Stimulated activated CD8-positive, alpha-beta memory T cell treated with anti-CD3 and anti-CD28 coated beads, Interleukin-15, amount 100 ng/mL, for 1 hour (primary cell): ENCODE measurements around the gene STXBP3.
"Not testable (repeated sequence)": the region's sequence is repeated elsewhere in the genome, so short reads cannot be mapped to it uniquely, and the experiment has no call there.

Source experiments
- DNase-seq: peaks from one replicate; pipeline ENCODE4 v3.0.0-alpha.2; 2020; ENCODE audit warnings: low read depth

The STXBP3 gene

GRCh38 chr1:108728327-108728923 is 18.0 kb upstream of the STXBP3 start:
- no peak for DNase-seq

- no peak for DNase-seq
Measured at GRCh38 chr1:108729481-108729880, 17.0 kb upstream of the STXBP3 start.

- DNase-seq = no peak
Measured at GRCh38 chr1:108732398-108732797, 14.1 kb upstream of the STXBP3 start.

GRCh38 chr1:108734171-108734865 is 12.2 kb upstream of the STXBP3 start:
- no peak for DNase-seq

- no peak for DNase-seq
Measured at GRCh38 chr1:108742253-108742652, 4.2 kb upstream of the STXBP3 start.

- no peak for DNase-seq
Measured at GRCh38 chr1:108745980-108746381, 493 bp upstream of the STXBP3 start.

- no peak for DNase-seq
Measured at GRCh38 chr1:108747171-108747850, 837 bp downstream of the STXBP3 start.

- DNase-seq = no peak
Measured at GRCh38 chr1:108747898-108748297, 1.4 kb downstream of the STXBP3 start.

- DNase-seq = no peak
Measured at GRCh38 chr1:108749081-108749480, 2.6 kb downstream of the STXBP3 start.

- no peak for DNase-seq
Measured at GRCh38 chr1:108750476-108751181, 4.2 kb downstream of the STXBP3 start.

- no peak for DNase-seq
Measured at GRCh38 chr1:108753363-108753762, 6.9 kb downstream of the STXBP3 start.

- DNase-seq = no peak
Measured at GRCh38 chr1:108758796-108759195, 12.3 kb downstream of the STXBP3 start.

GRCh38 chr1:108767115-108767514 is 20.6 kb downstream of the STXBP3 start:
- DNase-seq = no peak

- DNase-seq = no peak
Measured at GRCh38 chr1:108767708-108768107, 21.2 kb downstream of the STXBP3 start.

GRCh38 chr1:108777839-108778238 is 31.4 kb downstream of the STXBP3 start:
- no peak for DNase-seq

- DNase-seq = no peak
Measured at GRCh38 chr1:108779455-108779854, 33.0 kb downstream of the STXBP3 start.

- DNase-seq = no peak
Measured at GRCh38 chr1:108780937-108781574, 34.6 kb downstream of the STXBP3 start.

- not testable (repeated sequence) for DNase-seq
Measured at GRCh38 chr1:108781575-108781944, 35.1 kb downstream of the STXBP3 start.

- DNase-seq = no peak
Measured at GRCh38 chr1:108785264-108785663, 38.8 kb downstream of the STXBP3 start.

- DNase-seq = no peak
Measured at GRCh38 chr1:108785880-108786279, 39.4 kb downstream of the STXBP3 start.

GRCh38 chr1:108791790-108792189 is 45.3 kb downstream of the STXBP3 start:
- no peak for DNase-seq

GRCh38 chr1:108792420-108792819 is 45.9 kb downstream of the STXBP3 start:
- no peak for DNase-seq
